ENCODE measurements around the gene NHSL1. TPM values are rescaled to one million over a fixed set of nuclear protein-coding genes. Genes with fewer than 3 reads are reported as not detected.

NHSL1 gene
- total and polyA plus RNA-seq, 9 of the 15 experiments (the other 6 are each of a cell fraction or from before 2014, with no cell fraction given): 0.09 to 0.20 TPM; not detected in 7

- TF ChIP-seq ZNF79 (CRISPR knock-in tag; IDR thresholded peaks at IDR 0.05; ENCODE audit: low read depth) (no peak), KAT8 (IDR thresholded peaks at IDR 0.05; ENCODE audit: low read depth) (no peak)
Measured at GRCh38 chr6:138442663-138443062, 56.6 kb downstream of the NHSL1 start (continued).

- ATAC-seq (no peak), FAIRE-seq (no peak), DNase-seq (ENCODE audit: extremely low read depth in 1 of 4, low spot score in 3 of 4) (no peak)
- no peaks in the 10 kb centered on the region for H3K79me2 ChIP-seq (ENCODE audit: control insufficient read depth, insufficient read depth, low read length)
- CTCF ChIA-PET (ENCODE audit: low intra/inter-chr PET ratio): no interaction called here
- H3K9me1 ChIP-seq (ENCODE audit: control insufficient read depth, insufficient read depth, low read length): no peaks in the 10 kb centered on the region
- no peaks in the 10 kb centered on the region for H4K20me1 ChIP-seq (replicated peaks; ENCODE audit: control insufficient read depth, insufficient read depth, low read length)
- no peak overlapping the region for H3K9ac ChIP-seq (ENCODE audit: insufficient read depth in 1 of 2, low read depth in 2 of 2, low read length in 2 of 2)
- no peak overlapping the region for H2AFZ ChIP-seq (ENCODE audit: low read depth, low read length)
- in situ Hi-C loops (cut with MboI) (no loop called here), intact Hi-C loops (cut with micrococcal nuclease) (no loop called here)
- no peak overlapping the region for H3K4me3 ChIP-seq
- H3K4me2 ChIP-seq (ENCODE audit: insufficient read depth, low read length): no peak overlapping the region
- H3K36me3 ChIP-seq (ENCODE audit: control insufficient read depth, insufficient read depth, low read length): no peaks in the 10 kb centered on the region
- H3K4me1 ChIP-seq (replicated peaks in 1 of 2; ENCODE audit: control insufficient read depth in 2 of 2, insufficient read depth in 2 of 2, low read length in 2 of 2): no peaks in the 10 kb centered on the region
- peaks cover 7 to 8% of the 10 kb centered on the region in 2 experiments; a peak in 2 of 5 replicates for H3K27me3 ChIP-seq (ENCODE audit: control insufficient read depth in 2 of 2, insufficient read depth in 2 of 2, low read length in 2 of 2)
- POLR2A ChIA-PET: interaction anchor here (1.1 kb wide), 1 partner anchor 14 kb away, joined by 4 read pairs; no protein-coding TSS in a partner anchor
- no TSS peak for BruUV-seq (replicated peaks)
- no peaks in the 10 kb centered on the region for H3K9me3 ChIP-seq (replicated peaks; ENCODE audit: control insufficient read depth, insufficient read depth, low read depth, low read length)
- no peak for TF ChIP-seq ILK (tag; IDR thresholded peaks at IDR 0.05; ENCODE audit: borderline replicate concordance, low read depth)
- no peak for TF ChIP-seq GABPB2 (CRISPR knock-in tag; conservative IDR thresholded peaks at IDR 0.05)
- TF ChIP-seq FOS (IDR thresholded peaks at IDR 0.05; ENCODE audit: extremely low read depth, insufficient read length): no peak
- TF ChIP-seq IRF9 (tag; IDR thresholded peaks at IDR 0.05): no peak
- no peak for TF ChIP-seq ZKSCAN1 (IDR thresholded peaks at IDR 0.05; ENCODE audit: low read depth, low read length)
- no peak for TF ChIP-seq CAMTA2 (CRISPR knock-in tag; conservative IDR thresholded peaks at IDR 0.05)
- no peak for TF ChIP-seq ZSCAN32 (CRISPR knock-in tag; IDR thresholded peaks at IDR 0.05)
- TF ChIP-seq ZNF668 (CRISPR knock-in tag; IDR thresholded peaks at IDR 0.05): no peak
- no peak for TF ChIP-seq ZBED1 (IDR thresholded peaks at IDR 0.05)
- 0% methylated on average over 6 of the region's 6 CpGs for WGBS (ENCODE audit: insufficient coverage, low coverage, missing lambda C conversion rate)
- no peak overlapping the region for H3K27ac ChIP-seq (ENCODE audit: extremely low read depth, low read depth, low read length)
Measured at GRCh38 chr6:138441965-138442364, 57.3 kb downstream of the NHSL1 start.

All from K562 (cell line).